HG02798 (cell line): Measurements from ENCODE around the gene LRRFIP2.

Source experiments
- ATAC-seq: cut with Tn5 transposase; IDR thresholded peaks from one replicate; pipeline ENCODE4 v1.9.1; 2021; ENCODE audit warnings: mild to moderate bottlenecking; ENCODE audit not compliant: unreplicated experiment, poor library complexity

Gene LRRFIP2

DNA sequence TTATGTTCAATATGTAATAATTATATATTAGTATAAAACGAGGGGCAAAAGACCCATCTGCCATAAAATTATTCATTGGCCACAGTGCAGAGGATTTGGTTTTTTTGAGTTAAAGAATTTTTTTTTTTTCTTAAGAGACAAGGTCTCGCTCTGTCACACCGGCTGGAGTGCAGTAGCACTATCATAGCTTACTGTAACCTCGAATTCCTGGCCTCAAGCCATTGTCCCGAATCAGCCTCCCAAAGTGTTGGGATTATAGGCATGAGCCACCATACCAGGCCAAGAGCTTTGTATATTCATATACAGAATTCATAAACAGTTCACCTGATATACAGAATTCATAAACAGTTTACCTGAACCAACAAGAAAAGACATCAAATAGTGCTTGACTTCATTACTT lies 20.2 kb upstream of the LRRFIP2 start:
- ATAC-seq: no peak

- ATAC-seq: no peak
Observed at GRCh38 chr3:37190667-37191066, 16.3 kb upstream of the LRRFIP2 start.

- no peak for ATAC-seq
Observed at GRCh38 chr3:37189109-37189508, 14.7 kb upstream of the LRRFIP2 start.

GRCh38 chr3:37183976-37184375 lies 9.6 kb upstream of the LRRFIP2 start:
- no peak for ATAC-seq

- ATAC-seq: no peak
Observed at GRCh38 chr3:37183375-37183831, 9.0 kb upstream of the LRRFIP2 start.

DNA sequence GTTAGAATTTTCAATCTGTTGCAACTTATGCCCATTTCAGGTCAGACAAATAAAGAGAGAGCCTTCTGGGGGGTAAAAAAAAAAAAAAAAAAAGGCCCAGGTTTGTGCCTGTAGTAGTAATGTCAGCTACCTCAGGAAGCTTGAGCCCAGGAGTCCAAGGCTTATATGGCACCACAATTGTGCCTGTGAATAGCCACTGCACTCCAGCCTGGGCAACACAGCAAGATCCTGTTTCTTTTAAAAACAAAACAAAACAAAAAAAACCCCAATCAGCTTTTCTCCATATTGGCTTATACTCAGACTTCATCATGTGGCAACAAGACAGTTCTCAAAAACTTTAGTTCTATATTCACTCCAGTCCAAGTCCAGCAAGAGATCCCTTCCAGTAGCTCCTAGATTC lies 8.4 kb upstream of the LRRFIP2 start:
- no peak for ATAC-seq

GRCh38 chr3:37181756-37182155 lies 7.4 kb upstream of the LRRFIP2 start:
- ATAC-seq: no peak

DNA sequence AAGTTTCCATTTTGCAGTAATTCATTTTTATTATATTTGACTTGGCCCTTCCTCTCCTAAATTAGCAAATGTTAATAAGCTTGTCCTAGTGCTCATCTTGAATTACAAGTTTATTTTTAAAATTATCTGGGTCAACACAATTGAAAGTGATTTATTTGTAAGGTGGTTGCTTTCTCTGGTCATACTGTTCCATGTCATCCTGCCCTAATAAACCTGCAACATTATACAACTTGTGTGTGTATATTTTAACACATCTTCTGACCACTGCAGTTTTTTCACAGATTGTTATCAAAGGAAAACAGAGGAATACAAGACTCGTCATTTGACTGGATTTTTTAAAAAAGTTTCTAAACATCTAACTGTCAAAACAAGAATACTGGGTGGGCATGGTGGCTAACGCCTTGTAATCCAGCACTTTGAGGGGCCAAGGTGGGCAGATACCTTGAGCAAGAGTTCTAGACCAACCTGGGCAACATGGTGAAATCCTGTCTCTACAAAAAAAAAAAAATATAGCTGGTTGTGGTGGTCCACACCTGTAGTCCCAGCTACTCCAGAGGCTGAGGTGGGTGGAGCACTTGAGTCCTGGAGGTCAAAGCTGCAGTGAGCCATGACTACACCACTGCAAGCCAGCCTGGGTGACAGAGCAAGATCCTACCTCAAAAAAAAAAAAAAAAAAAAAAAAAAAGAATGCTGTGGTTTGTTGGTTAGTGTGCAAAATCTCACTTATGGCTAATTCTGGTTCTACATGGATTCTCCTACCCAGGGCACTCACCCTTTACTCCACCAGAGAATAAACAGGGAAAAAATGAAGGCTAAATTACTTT lies 5.0 kb upstream of the LRRFIP2 start:
- no peak for ATAC-seq

- ATAC-seq: no peak
Observed at GRCh38 chr3:37173806-37174205, 576 bp downstream of the LRRFIP2 start.

- ATAC-seq: no peak
Observed at GRCh38 chr3:37171144-37171543, 3.2 kb downstream of the LRRFIP2 start.

DNA sequence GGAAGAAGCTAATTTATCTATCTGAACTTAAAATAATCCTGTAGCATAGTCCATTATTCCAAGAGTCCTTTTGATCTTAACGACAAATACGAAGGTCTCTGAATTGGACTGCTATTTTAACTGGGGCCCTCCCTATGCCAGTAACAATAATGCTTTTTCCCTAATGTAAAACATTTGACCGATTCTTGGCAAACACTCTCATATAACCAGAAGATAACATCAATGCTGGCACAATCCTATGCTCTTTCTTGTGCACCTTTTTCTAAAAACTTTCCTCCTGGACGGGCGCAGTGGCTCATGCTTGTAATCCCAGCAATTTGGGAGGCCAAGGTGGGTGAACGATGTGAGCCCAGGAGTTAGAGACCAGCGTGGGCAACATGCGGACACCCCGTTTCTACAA lies 3.9 kb downstream of the LRRFIP2 start:
- no peak for ATAC-seq

GRCh38 chr3:37170060-37170459 lies 4.3 kb downstream of the LRRFIP2 start:
- no peak for ATAC-seq

- ATAC-seq: no peak
Observed at GRCh38 chr3:37168896-37169295, 5.5 kb downstream of the LRRFIP2 start.

- ATAC-seq: peak; percentile 30
Observed at GRCh38 chr3:37163262-37164015, 10.9 kb downstream of the LRRFIP2 start.

GRCh38 chr3:37162501-37163245 lies 11.7 kb downstream of the LRRFIP2 start:
- peak; percentile 81 for ATAC-seq

GRCh38 chr3:37161351-37161750 lies 13.0 kb downstream of the LRRFIP2 start:
- no peak for ATAC-seq

DNA sequence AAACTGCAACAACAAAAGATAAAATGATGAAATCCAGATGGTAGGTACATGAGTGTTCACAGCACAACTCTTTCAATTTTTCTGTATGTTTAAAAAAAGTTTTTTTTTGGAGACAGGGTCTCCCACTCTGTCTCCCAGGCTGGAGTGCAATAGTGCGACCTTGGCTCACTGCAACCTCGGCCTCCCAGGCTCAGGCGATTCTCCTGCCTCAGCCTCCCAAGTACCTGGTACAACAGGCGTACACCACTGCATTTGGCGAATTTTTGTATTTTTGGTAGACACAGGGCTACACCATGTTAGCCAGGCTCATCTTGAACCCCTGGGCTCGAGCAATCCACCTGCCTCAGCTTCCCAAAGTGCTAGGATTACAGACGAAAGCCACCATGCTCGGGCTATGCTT lies 18.6 kb downstream of the LRRFIP2 start:
- ATAC-seq: no peak

GRCh38 chr3:37154668-37155314 lies 19.6 kb downstream of the LRRFIP2 start:
- no peak for ATAC-seq

DNA sequence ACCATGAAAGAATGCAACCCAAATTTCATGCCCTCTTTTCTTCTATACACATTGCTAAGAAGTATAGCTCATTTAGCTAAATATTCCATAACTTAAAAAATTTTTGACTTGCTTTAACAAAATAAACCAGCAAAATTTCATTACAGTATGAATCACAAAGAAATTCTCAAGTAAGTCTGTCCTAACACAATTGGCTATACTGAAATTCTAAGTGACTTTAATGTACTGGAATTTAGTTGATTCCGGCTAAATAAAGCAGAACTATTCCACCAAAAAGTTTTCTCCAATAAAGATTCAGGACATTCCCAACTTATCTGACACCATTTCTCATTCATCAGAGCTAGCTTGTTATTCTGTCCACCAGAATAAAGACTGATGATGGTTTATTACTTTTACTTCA lies 23.8 kb downstream of the LRRFIP2 start:
- ATAC-seq: no peak

GRCh38 chr3:37149257-37149656 lies 25.1 kb downstream of the LRRFIP2 start:
- no peak for ATAC-seq
